GM18499 (cell line): ENCODE results near the gene C3.
"Not testable (repeated sequence)": the region's sequence is repeated elsewhere in the genome, so short reads cannot be mapped to it uniquely, and the experiment has no call there.

ENCODE experiments used
- ATAC-seq: cut with Tn5 transposase; IDR thresholded peaks from one replicate; pipeline ENCODE4 v1.9.1; 2021; ENCODE audit warnings: moderate number of reproducible peaks; ENCODE audit not compliant: insufficient read depth, unreplicated experiment

Gene C3

DNA sequence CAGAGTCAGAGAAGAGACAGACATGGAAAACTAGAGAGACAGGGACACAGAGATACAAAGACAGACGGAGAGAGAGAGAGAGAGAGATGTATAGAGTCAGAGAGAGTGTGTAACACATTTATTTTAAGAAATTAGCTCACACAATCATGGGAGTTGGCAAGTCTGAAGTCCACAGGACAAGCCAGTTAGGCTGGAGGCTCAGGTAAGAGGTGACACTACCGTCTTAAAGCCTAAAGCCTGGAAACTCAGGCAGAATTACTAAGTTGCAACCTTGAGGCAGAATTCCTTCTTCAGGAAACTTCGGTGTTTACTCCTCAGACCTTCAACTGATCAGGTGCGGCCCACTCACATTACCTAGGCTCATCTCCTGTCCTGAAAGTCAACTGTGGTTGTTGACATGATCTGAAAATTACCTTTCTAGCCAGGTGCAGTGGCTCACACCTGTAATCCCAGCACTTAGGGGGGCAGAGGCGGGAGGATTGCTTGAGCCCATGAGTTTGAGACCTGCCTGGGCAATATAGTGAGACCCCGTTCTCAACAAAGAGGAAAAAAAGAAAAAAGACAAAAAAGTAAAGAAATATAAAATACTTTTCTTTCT lies 47.7 kb downstream of the C3 start:
- no peak for ATAC-seq

- ATAC-seq: no peak
Measured at GRCh38 chr19:6671960-6672359, 48.5 kb downstream of the C3 start.

GRCh38 chr19:6668691-6669090 lies 51.8 kb downstream of the C3 start:
- no peak for ATAC-seq

DNA sequence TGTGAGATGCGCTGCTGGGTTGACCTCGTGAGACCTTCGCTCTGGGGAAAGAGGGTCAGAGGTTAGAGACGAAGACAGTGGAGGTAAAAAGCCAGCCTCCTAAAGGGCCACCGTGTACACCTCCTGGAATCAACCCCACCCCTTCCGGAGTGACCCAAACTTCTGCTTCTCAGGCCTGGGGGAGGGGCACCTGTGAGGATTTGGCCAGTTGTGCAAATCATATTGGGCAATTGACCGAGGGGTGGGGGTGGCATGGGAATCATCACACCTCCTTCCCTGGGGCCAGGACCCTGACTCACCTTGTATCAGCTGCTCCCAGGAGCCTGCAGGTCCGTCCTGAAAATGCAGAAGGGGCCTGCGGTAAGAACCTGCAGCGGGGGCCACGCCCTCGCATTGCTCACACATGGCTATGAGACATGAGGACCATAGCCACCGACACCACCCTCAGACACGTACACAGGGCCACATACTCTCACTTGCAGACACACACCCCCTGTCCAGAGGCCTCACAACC lies 53.3 kb downstream of the C3 start:
- ATAC-seq: no peak

DNA sequence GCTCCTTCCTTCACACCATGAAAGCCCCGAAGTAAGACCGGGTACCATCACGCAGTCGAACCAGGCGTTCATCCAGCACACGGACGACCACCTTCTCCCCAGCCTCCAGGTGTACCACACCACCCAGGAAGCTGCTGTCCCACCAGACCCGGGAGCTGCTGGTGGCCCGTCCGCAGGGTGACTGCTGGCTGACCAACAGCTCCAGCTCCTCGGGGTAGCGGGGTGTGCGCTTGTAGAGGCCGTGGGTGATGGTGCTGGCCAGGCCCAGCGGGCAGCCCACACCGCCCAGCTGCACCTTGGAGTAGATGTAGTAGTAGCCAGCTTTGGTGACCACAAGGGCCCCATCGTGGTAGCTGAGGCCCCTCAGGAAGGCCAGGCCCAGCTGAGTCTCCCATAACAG lies 55.5 kb downstream of the C3 start:
- ATAC-seq: no peak

- no peak for ATAC-seq
Measured at GRCh38 chr19:6663236-6664201, 56.9 kb downstream of the C3 start.

GRCh38 chr19:6662702-6663101 lies 57.7 kb downstream of the C3 start:
- ATAC-seq: no peak

DNA sequence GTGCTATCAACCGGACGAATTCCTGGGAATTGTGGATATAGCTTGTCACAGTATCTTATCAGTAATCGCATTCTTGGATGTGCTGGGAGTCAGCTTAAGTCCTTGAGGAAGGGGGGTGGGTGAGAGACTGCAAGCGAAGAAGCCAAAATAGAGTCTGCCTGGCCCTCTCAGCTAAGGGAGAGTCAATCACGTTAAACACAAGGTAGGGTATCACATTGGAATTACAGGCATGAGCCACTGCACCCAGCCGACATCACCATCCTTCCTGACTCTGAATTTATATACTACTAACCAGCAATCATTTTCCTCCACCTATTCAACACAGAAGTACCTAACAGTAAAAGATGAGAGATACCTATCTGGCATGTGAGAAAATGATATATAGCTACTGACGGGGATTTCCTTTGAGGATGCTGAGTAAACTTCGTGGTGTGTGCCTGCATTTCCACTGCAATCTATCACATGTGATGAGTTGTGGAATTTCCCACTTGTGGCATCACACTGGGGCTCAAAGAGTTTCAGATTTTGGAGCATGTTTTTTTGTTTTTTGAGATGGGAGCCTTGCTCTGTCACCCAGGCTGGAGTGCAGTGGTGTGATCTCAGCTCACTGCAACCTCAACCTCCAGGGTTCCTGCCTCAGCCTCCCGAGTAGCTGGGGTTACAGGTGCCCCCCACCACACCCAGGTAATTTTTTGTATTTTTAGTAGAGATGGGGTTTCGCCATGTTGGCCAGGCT lies 58.8 kb downstream of the C3 start:
- ATAC-seq: not testable (repeated sequence)

DNA sequence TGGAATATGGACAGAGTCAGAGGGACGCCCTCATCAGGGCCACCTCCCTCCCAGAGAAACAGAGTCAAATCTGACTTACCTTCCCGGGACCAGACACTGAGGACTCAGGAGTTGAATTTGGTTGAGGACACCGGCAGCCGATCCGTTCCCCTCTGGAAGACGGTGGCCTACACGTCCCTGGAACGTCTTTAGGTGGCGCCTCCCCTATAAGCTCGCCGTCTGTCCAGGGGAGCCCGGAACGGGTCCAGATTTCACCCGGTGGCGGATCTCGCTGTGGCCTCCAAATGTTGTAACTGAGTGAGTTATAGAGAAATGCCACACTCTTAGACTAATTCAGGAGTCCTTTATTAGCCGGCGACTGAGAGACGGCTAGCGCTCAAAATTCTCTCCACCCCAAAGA lies 59.5 kb downstream of the C3 start:
- no peak for ATAC-seq

DNA sequence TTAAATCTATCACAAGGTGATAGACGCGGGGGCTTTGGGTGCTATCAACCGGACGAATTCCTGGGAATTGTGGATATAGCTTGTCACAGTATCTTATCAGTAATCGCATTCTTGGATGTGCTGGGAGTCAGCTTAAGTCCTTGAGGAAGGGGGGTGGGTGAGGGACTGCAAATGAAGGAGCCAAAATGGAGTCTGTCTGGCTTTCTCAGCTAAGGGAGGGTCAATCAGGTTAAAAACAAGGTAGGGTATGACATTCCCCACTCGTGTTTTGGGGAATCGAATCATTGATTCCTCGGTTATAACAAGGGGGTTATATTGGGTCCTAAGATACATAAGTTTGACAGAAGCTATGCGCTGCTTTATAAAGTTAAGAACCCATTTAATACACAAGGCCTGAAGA lies 64.1 kb downstream of the C3 start:
- ATAC-seq: not testable (repeated sequence)

DNA sequence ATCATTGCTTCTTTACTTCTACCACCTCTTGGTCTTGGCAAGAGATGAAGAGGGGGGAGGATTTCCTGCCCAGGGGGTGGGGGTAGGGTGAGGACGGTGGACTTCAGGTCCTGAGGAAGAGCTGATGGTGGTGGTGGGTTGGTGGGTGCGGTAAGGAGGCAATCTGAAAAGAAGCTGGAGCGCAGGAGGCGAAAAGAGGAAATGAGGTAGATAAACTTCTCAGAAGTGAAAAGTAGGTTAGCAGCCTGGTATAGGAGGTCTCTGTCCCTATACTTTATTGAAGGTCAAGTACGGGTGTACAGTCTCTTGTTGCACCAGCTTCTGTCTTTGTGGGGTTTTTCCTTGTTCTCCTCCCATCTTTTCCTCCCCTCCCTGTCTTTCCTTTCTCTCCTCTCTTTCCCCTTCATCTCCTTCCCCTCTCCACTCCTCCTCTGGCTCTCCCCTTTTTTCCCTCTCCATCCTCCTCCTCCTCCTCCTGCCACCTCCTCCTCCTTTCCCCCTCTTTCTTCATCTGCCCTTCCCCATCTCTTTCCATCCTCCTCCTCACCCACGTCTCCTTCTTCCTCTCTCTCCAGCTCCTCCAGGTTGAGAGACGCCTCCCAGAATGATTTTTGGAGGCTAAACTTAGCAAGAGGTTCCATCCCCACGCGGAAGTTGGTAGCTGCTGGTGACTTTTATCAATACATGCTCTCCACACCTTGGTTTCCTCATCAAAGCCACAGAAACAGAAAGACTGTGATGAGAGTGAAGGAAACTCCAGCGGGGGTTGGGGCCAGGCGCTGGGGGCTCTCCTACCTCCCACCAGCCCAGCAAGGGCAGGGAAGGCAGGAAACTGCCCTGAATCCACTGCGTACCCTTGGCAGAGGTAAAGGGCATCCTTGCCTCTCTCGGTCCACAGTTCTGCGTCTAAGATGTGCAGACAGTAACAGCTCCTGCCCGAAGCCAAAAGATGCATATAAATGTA lies 65.8 kb downstream of the C3 start:
- no peak for ATAC-seq

DNA sequence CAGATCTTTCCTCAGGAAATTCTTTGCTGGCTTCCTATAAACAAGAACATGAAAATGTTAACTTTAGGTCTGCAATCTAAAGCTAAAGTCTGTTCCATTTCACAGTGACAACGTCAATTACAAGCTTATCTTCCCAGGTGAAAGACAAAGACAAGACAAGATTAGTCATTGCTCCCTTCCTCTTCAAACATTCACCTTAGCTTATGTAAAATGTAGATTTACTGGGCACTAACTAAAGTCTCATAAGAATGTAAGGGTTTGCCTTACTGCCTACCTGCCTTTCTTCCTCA lies 67.7 kb downstream of the C3 start:
- no peak for ATAC-seq

GRCh38 chr19:6651965-6652804 lies 68.3 kb downstream of the C3 start:
- no peak for ATAC-seq

DNA sequence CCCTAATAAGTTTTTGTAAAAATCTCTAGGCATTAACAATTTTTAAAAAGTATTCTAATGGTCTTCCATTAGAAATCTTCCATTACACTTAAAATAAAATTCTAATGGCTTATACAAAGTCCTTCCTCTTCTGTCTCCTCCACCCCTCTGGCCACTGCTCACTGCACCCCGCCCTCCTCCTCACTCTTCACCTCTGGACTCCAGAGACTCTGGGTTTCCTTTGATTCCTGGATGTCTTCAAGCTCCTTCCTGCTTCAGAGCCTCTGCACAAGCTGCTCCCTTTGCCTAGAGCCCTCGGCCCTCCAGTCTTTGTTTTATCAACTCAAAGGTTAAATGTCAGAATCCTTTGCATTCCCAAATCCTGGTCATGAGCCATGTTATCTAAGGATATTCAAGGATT lies 71.3 kb downstream of the C3 start:
- ATAC-seq: no peak

DNA sequence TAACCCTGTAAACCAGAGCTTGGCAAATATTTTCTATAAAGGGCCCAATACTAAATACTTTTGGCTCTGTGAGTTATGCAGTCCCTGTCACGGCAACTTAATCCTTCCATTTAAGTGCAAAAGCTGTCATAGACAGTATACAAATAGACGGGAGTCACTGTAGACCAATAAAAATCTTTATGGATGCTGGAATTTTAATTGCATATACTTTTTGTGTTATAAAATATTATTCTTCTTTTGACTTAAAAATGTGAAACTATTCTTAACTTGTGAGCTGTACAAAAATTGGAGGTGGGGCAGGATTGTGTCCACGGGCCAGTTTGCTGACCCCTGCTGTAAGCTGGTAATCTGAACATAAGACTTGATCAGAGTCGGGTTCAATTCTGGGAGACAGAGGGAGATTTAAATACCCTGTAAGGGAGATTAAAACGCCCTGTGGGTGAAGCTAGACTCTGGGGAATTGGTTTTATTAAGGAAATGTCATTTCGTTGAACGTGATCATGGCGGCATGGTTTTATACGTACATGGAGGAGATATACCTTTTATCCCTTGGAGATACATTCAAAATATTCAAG lies 72.2 kb downstream of the C3 start:
- no peak for ATAC-seq

DNA sequence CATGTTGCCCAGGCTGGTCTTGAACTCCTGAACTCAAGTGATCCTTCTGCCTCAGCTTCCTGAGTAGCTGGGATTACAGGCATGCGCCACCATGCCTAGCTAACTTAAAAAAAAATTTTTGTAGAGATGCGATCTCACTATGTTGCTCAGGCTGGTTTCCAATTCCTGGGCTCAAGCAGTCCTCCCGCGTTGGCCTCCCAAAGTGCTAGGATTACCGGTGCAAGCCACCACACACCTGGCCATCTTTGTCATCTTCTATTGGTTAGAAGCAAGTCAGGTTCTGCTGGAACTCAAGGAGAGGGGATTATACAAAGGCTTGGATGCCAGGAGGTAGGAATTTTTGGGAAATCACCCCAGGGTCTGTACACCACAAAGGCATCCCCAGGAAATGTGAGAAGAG lies 75.7 kb downstream of the C3 start:
- ATAC-seq: no peak

DNA sequence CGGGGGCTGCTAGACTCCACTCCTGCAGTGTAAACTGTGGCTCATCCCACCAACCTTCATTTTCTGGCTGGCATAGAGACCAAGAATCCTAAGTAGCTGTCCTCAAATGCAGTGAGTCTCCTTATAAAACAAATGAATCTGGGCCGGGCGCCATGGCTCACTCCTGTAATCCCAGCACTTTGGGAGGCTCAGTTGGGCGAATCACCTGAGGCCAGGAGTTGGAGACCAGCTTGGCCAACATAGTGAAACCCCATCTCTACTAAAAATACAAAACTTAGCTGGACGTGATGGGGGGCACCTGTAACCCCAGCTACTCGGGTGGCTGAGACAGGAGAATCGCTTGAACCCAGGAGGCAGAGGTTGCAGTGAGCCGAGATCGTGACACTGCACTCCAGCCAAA lies 80.1 kb downstream of the C3 start:
- not testable (repeated sequence) for ATAC-seq

DNA sequence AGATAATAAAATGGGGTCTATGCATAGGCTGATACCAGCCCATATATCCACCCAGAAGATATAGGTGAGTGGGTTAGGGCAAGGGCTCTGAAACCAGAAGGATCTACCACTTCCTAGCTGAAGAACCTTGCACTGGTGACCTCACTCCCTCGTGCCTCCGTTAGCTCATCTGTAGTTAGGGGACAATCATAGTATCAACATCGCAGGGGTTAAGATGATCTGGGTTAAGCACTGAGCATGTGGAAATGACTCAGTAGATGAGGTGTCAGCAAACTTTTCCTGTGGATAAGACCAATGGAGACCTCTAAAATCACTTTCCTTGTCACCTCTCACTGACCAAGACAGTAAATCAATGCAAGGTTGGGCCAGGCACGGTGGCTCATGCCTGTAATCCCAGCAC lies 81.0 kb downstream of the C3 start:
- ATAC-seq: no peak

DNA sequence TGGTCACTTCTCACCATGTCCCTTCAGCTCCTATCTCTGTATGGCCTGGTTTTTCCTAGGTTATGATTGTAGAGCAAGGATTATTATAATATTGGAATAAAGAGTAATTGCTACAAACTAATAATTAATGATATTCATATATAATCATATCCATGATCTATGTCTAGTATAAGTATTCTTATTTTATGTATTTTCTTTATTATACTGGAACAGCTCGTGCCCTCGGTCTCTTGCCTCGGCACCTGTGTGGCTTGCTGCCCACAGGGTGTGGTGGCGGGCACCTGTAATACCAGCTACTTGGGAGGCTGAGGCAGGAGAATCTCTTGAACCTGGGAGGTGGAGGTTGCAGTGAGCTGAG lies 87.0 kb downstream of the C3 start:
- not testable (repeated sequence) for ATAC-seq
